Liver (tissue), 2 donors: Measurements from ENCODE around the gene SF3B1.

Source experiments
- CTCF ChIP-seq: fragments of 150-350 bp; IDR thresholded peaks from 2 replicates; pipeline ENCODE4 v1.5.1; 2017; ENCODE audit warnings: improper control_type of control experiment, low read depth, low read length; ENCODE audit not compliant: missing input control
- REST ChIP-seq: IDR thresholded peaks from 2 replicates; pipeline ENCODE4 v1.6.1; 2016; ENCODE audit warnings: antibody characterized with exemption, mild to moderate bottlenecking
- ZBTB33 ChIP-seq: IDR thresholded peaks from 2 replicates; pipeline ENCODE4 v1.6.1; 2016; ENCODE audit warnings: antibody characterized with exemption
- donor health status: healthy.

GRCh38 chr2:197357986-197358385 is 76.8 kb downstream of the SF3B1 start:
- no peak for TF ChIP-seq REST
- TF ChIP-seq ZBTB33, result no peak
- TF ChIP-seq CTCF, result no peak
